ENCODE measurements around the gene HEATR9.

- TF ChIP-seq RFX5 (IDR thresholded peaks at IDR 0.05) (no peak), NFE2L2 (conservative IDR thresholded peaks at IDR 0.05; ENCODE audit: low read length) (no peak), CTCF (IDR thresholded peaks at IDR 0.05) (no peak), USF2 (IDR thresholded peaks at IDR 0.05) (no peak), MAZ (IDR thresholded peaks at IDR 0.05; ENCODE audit: borderline replicate concordance, low read depth, low read length) (no peak), REST (IDR thresholded peaks at IDR 0.05) (no peak)
Observed at GRCh38 chr17:35912942-35913341, 44.3 kb upstream of the HEATR9 start.
